Measurements from ENCODE around the gene CCL27. TPM values are rescaled to one million over a fixed set of nuclear protein-coding genes. Genes with fewer than 3 reads are reported as not detected.

CCL27 gene, protein sequence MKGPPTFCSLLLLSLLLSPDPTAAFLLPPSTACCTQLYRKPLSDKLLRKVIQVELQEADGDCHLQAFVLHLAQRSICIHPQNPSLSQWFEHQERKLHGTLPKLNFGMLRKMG
- not detected in 2 replicates for total RNA-seq (2013; cell fraction: nucleolus; rRNA removed)
- total RNA-seq (2014; rRNA removed) (not detected in 2 replicates), total RNA-seq (2014; rRNA removed; fragmentation: Illumina TruSeq; extraction: Trizol) (not detected in 2 replicates), total RNA-seq (2021) (not detected in 2 replicates), polyA plus RNA-seq (2011; rRNA removed) (not detected in 2 replicates), polyA plus RNA-seq (2014; fragmentation: Illumina TruSeq; extraction: Trizol) (not detected in 2 replicates), polyA plus RNA-seq (2014; fragmentation: Nextera tagmentation; extraction: Ambion mirVana) (under 1 TPM in 1 of 2 experiments, not detected in 1; 0.45 TPM), polyA plus RNA-seq (2014; rRNA removed) (not detected in 2 replicates), polyA plus RNA-seq (2016; fragmentation: Nextera tagmentation; extraction: Ambion mirVana) (not detected), polyA minus RNA-seq (2011; rRNA and poly(A)+ RNA removed) (0.37 TPM in 1 of 2 replicates, not detected in the other), Bru-seq, nascent RNA (not detected), BruChase-seq, experiment 1, labeled RNA remaining after a 6-hour chase (not detected), BruChase-seq, experiment 2, labeled RNA remaining after a 2-hour chase (not detected)
- polyA plus RNA-seq (2011; ENCODE audit: low read depth) = not detected
- 0.15 and 0.25 TPM in 2 replicates for polyA plus RNA-seq (2011; cell fraction: cytosol; rRNA removed)
- polyA plus RNA-seq (2011; cell fraction: nucleus; rRNA removed) = 0.34 and 1.1 TPM in 2 replicates
- polyA plus RNA-seq (2012) = not detected in 2 replicates
- not detected in 2 replicates for polyA minus RNA-seq (2011; cell fraction: cytosol; rRNA and poly(A)+ RNA removed)
- not detected in 2 replicates for polyA minus RNA-seq (2011; cell fraction: nucleus; rRNA and poly(A)+ RNA removed)
- long read RNA-seq, experiment 1 = 0 reads
- long read RNA-seq, experiment 2 = 0 reads

- 50% methylated on average over 4 of the region's 4 CpGs for WGBS (ENCODE audit: insufficient coverage, insufficient replicate concordance, low lambda C conversion rate, missing lambda C conversion rate)
- in situ Hi-C loops (cut with MboI) (no loop called here), intact Hi-C loops (cut with micrococcal nuclease; ENCODE audit: unreplicated experiment) (no loop called here)
- no peak for ATAC-seq
- H3K9ac ChIP-seq (ENCODE audit: control insufficient read depth, insufficient read depth, low read length) = no peak within 1 kb of the TSS
- no peak within 1 kb of the TSS for H3K4me3 ChIP-seq
- ChIA-PET RAD21 (ENCODE audit: unreplicated experiment) (no interaction called here), POLR2A (interaction anchor here (0.6 to 1.4 kb wide), 3 partner anchors 10 to 1689 kb away, joined by 3 to 5 read pairs (median 3); partner anchors contain the start of gene DCTN3), CTCF (interaction anchor here (0.8 to 3.2 kb wide), 8 partner anchors 10 to 40 kb away, joined by 3 to 23 read pairs (median 8); partner anchors contain the start of genes GALT, IL11RA and SIGMAR1), SMC1A (ENCODE audit: uncharacterized antibody, unreplicated experiment) (interaction anchor here (1.8 kb wide), 1 partner anchor 25 kb away, joined by 7 read pairs; the partner anchor contains the start of gene SIGMAR1)
- H3K4me2 ChIP-seq (ENCODE audit: control insufficient read depth, insufficient read depth) = 0 out of 2 replicates have a peak within 1 kb of the TSS, but pooled peaks have one; percentile 25
- no peak for TF ChIP-seq ATF7 (IDR thresholded peaks at IDR 0.05; ENCODE audit: low read depth)
- no peak within 1 kb of the TSS for H3K27ac ChIP-seq (ENCODE audit: control insufficient read depth, insufficient read depth)
- H3K4me1 ChIP-seq (ENCODE audit: control insufficient read depth, insufficient read depth, low read length) = peaks cover 9% of the 10 kb centered on the region
- no TSS peak for BruUV-seq (replicated peaks)
- peak within 1 kb of the TSS; percentile 26; the same call in 1 of the 2 replicates for H2AFZ ChIP-seq (ENCODE audit: control insufficient read depth, low read depth, low read length)
- no peaks in the 10 kb centered on the region for H3K79me2 ChIP-seq (ENCODE audit: control insufficient read depth, insufficient read depth, low read length)
- H4K20me1 ChIP-seq (ENCODE audit: control insufficient read depth, insufficient read depth) = no peaks in the 10 kb centered on the region
- no peaks in the 10 kb centered on the region for H3K9me3 ChIP-seq (replicated peaks; ENCODE audit: control insufficient read depth, insufficient read depth, low read length)
- DNase-seq (ENCODE audit: low read depth, low spot score) = no peak
- FAIRE-seq = no peak
- H3K27me3 ChIP-seq (replicated peaks in 1 of 2; ENCODE audit: control insufficient read depth in 2 of 2, insufficient read depth in 2 of 2, low read length in 1 of 2) = no peaks in the 10 kb centered on the region
- H3K36me3 ChIP-seq (ENCODE audit: control insufficient read depth in 2 of 2, insufficient read depth in 2 of 2, low read length in 1 of 2) = no peaks in the 10 kb centered on the region
These were observed at the start of gene CCL27 for GRCh38 chr9:34662526-34663302. CCL27 (minus strand) TSS chr9:34662657; CDS start chr9:34662633, 24 bp downstream.

- no TSS peak for BruUV-seq (replicated peaks)
- SMC1A ChIA-PET (ENCODE audit: uncharacterized antibody, unreplicated experiment) = interaction anchor here (0.8 kb wide), 1 partner anchor 103 kb away, joined by 3 read pairs; no protein-coding TSS in a partner anchor
- Histone ChIP-seq H4K20me1 (ENCODE audit: control insufficient read depth, insufficient read depth) (no peaks in the 10 kb centered on the region), H3K79me2 (ENCODE audit: control insufficient read depth, insufficient read depth, low read length) (no peaks in the 10 kb centered on the region), H3K9ac (ENCODE audit: control insufficient read depth, insufficient read depth, low read length) (no peak overlapping the region), H3K4me3 (no peak overlapping the region), H2AFZ (ENCODE audit: control insufficient read depth, low read depth, low read length) (no peak overlapping the region), H3K27me3 (replicated peaks in 1 of 2; ENCODE audit: control insufficient read depth in 2 of 2, insufficient read depth in 2 of 2, low read length in 1 of 2) (peaks cover 0 to 1% of the 10 kb centered on the region in 2 experiments; a peak in 2 of 4 replicates), H3K4me1 (ENCODE audit: control insufficient read depth, insufficient read depth, low read length) (no peaks in the 10 kb centered on the region), H3K4me2 (ENCODE audit: control insufficient read depth, insufficient read depth) (no peak overlapping the region), H3K36me3 (ENCODE audit: control insufficient read depth in 2 of 2, insufficient read depth in 2 of 2, low read length in 1 of 2) (no peaks in the 10 kb centered on the region), H3K27ac (ENCODE audit: control insufficient read depth, insufficient read depth) (no peak overlapping the region), H3K9me3 (replicated peaks; ENCODE audit: control insufficient read depth, insufficient read depth, low read length) (no peaks in the 10 kb centered on the region)
- ATAC-seq = no peak
- POLR2A ChIA-PET = no interaction called here
- RAD21 ChIA-PET (ENCODE audit: unreplicated experiment) = no interaction called here
- intact Hi-C loops (cut with micrococcal nuclease; ENCODE audit: unreplicated experiment) = no loop called here
- no peak for DNase-seq (ENCODE audit: low read depth, low spot score)
- WGBS (ENCODE audit: insufficient coverage, insufficient replicate concordance, low lambda C conversion rate, missing lambda C conversion rate) = 0% methylated on average over 1 of the region's 1 CpG
- no peak for FAIRE-seq
- CTCF ChIA-PET = no interaction called here
- in situ Hi-C loops (cut with MboI) = no loop called here
- no peak for TF ChIP-seq DPF2 (IDR thresholded peaks at IDR 0.05)
- TF ChIP-seq ZBTB33 (IDR thresholded peaks at IDR 0.05) = no peak
- TF ChIP-seq RELB (IDR thresholded peaks at IDR 0.05; ENCODE audit: low read depth) = no peak
- no peak for TF ChIP-seq CBX5 (IDR thresholded peaks at IDR 0.05; ENCODE audit: low read depth)
- TF ChIP-seq CREB1 (IDR thresholded peaks at IDR 0.05; ENCODE audit: low read depth) = no peak
- no peak for TF ChIP-seq PAX8 (IDR thresholded peaks at IDR 0.05)
- no peak for TF ChIP-seq NFIC (IDR thresholded peaks at IDR 0.05; ENCODE audit: low read depth, low read length)
- no peak for TF ChIP-seq CHD2 (IDR thresholded peaks at IDR 0.05; ENCODE audit: borderline replicate concordance, low read depth, low read length)
These were observed 49.7 kb upstream of the CCL27 start for GRCh38 chr9:34712140-34712539.
